ENCODE measurements around the gene E2F6.

E2F6 gene

GRCh38 chr2:11397513-11397912 lies 68.4 kb downstream of the E2F6 start:
- H3K4me1 ChIP-seq (ENCODE audit: control insufficient read depth in 1 of 2, insufficient read depth in 1 of 2, low read depth in 1 of 2, low read length in 1 of 2), result no peaks in the 10 kb centered on the region
- H3K27me3 ChIP-seq, result no peaks in the 10 kb centered on the region
- no peak overlapping the region for H3K4me3 ChIP-seq (ENCODE audit: low read depth in 1 of 2, low read length in 1 of 2)
- no peaks in the 10 kb centered on the region for H3K9me3 ChIP-seq
- no peaks in the 10 kb centered on the region for H3K36me3 ChIP-seq
- TF ChIP-seq CTCF (IDR thresholded peaks at IDR 0.05), result no peak
- no peak overlapping the region for H3K27ac ChIP-seq

GRCh38 chr2:11396467-11397445 lies 69.2 kb downstream of the E2F6 start:
- Histone ChIP-seq H3K27ac (no peak overlapping the region), H3K36me3 (no peaks in the 10 kb centered on the region), H3K4me3 (ENCODE audit: low read depth in 1 of 2, low read length in 1 of 2) (no peak overlapping the region), H3K4me1 (ENCODE audit: control insufficient read depth in 1 of 2, insufficient read depth in 1 of 2, low read depth in 1 of 2, low read length in 1 of 2) (no peaks in the 10 kb centered on the region), H3K27me3 (no peaks in the 10 kb centered on the region), H3K9me3 (no peaks in the 10 kb centered on the region)
- TF ChIP-seq CTCF (IDR thresholded peaks at IDR 0.05), result no peak

GRCh38 chr2:11396021-11396420 lies 69.9 kb downstream of the E2F6 start:
- Histone ChIP-seq H3K4me1 (ENCODE audit: control insufficient read depth in 1 of 2, insufficient read depth in 1 of 2, low read depth in 1 of 2, low read length in 1 of 2) (no peaks in the 10 kb centered on the region), H3K27ac (no peak overlapping the region), H3K4me3 (ENCODE audit: low read depth in 1 of 2, low read length in 1 of 2) (no peak overlapping the region), H3K9me3 (no peaks in the 10 kb centered on the region), H3K36me3 (no peaks in the 10 kb centered on the region), H3K27me3 (no peaks in the 10 kb centered on the region)
- TF ChIP-seq CTCF (IDR thresholded peaks at IDR 0.05), result no peak

- Histone ChIP-seq H3K27ac (no peak overlapping the region), H3K4me3 (ENCODE audit: low read depth in 1 of 2, low read length in 1 of 2) (no peak overlapping the region)
Observed at GRCh38 chr2:11395389-11395788, 70.6 kb downstream of the E2F6 start.

More at GRCh38 chr2:11395389-11395788, 70.6 kb downstream of the E2F6 start:
- Histone ChIP-seq H3K9me3 (no peaks in the 10 kb centered on the region), H3K4me1 (ENCODE audit: control insufficient read depth in 1 of 2, insufficient read depth in 1 of 2, low read depth in 1 of 2, low read length in 1 of 2) (no peaks in the 10 kb centered on the region), H3K27me3 (no peaks in the 10 kb centered on the region), H3K36me3 (no peaks in the 10 kb centered on the region)
- no peak for TF ChIP-seq CTCF (IDR thresholded peaks at IDR 0.05)
